Endothelial cell of umbilical vein (primary cell): ENCODE measurements around the gene TFG. TPM values are rescaled to one million over a fixed set of nuclear protein-coding genes. Genes with fewer than 3 reads are reported as not detected.

Experiments used
- BruUV-seq: library from RNA; stranded (reverse); fragments of 400-500 nt; replicated peaks from 2 replicates; lab custom pipeline; 2021; lab: Mats Ljungman, UMichigan
- CTCF ChIA-PET: fragments of 300-600, 350-600 bp; sonication (Branson Sonifier 250); formaldehyde crosslinking; loops from one replicate; lab custom pipeline; 2021; ENCODE audit warnings: antibody characterized with exemption, inconsistent platforms; lab: Charles Lee
- POLR2A ChIA-PET: fragments of 300-600, 350-600 bp; sonication (Branson Sonifier 250); formaldehyde crosslinking; loops from one replicate; lab custom pipeline; 2021; ENCODE audit warnings: antibody characterized with exemption, inconsistent platforms; lab: Charles Lee
- DNase-seq: peaks from one replicate; pipeline ENCODE4 v3.0.0-alpha.2; 2011; ENCODE audit warnings: low read depth, low spot score
- FAIRE-seq: peaks from 2 replicates; lab custom pipeline; 2011; peaks lifted over from hg19 to GRCh38; lab: Jason Lieb, UNC
- H2AFZ ChIP-seq: 2 replicates; pipeline ENCODE4 v1.6.0; 2012; ENCODE audit warnings: low read depth, low read length, control low read depth, inconsistent platforms
- H3K27ac ChIP-seq: 2 replicates; pipeline ENCODE4 v1.5.1; 2011; ENCODE audit warnings: low read depth, mild to moderate bottlenecking, control low read depth, low read length, moderate library complexity; ENCODE audit not compliant: insufficient read depth
- H3K27me3 ChIP-seq, 2 experiments: 2 replicates each; pipeline versions ENCODE4 v1.6.0 to v1.6.1; 2011; ENCODE audit warnings: low read length in 2 of 2, mixed read lengths in 1 of 2; ENCODE audit not compliant: control insufficient read depth in 2 of 2, insufficient read depth in 2 of 2
- H3K36me3 ChIP-seq, 2 experiments: 2 replicates in 1 of 2; 3 replicates in 1 of 2; pipeline ENCODE4 v1.5.1; 2011; ENCODE audit warnings: low read length in 2 of 2, mild to moderate bottlenecking in 1 of 2, moderate library complexity in 1 of 2; ENCODE audit not compliant: control insufficient read depth in 2 of 2, insufficient read depth in 2 of 2; ENCODE audit errors: extremely low read depth in 1 of 2
- H3K4me1 ChIP-seq: 3 replicates; pipeline ENCODE4 v1.5.1; 2011; ENCODE audit warnings: mild to moderate bottlenecking, low read length; ENCODE audit not compliant: control insufficient read depth, insufficient read depth; ENCODE audit errors: extremely low read depth
- H3K4me2 ChIP-seq: 2 replicates; pipeline ENCODE4 v1.6.1; 2011; ENCODE audit warnings: low read length, control low read depth, mixed read lengths; ENCODE audit not compliant: insufficient read depth
- H3K4me3 ChIP-seq, 3 experiments: fragments of 200-600 bp in 1 of 3; sonication (generic), shearing (Covaris generic) in 1 of 3; replicated peaks in 1 of 3; 2 replicates each; pipeline ENCODE4 v1.5.1; 2011 to 2016; ENCODE audit warnings: control low read depth in 3 of 3, low read length in 3 of 3, mild to moderate bottlenecking in 2 of 3, inconsistent platforms in 1 of 3, low read depth in 1 of 3, moderate library complexity in 1 of 3; ENCODE audit not compliant: insufficient read depth in 1 of 3
- H3K79me2 ChIP-seq: 2 replicates; pipeline ENCODE4 v1.6.0; 2012; ENCODE audit warnings: low read length, inconsistent platforms; ENCODE audit not compliant: control insufficient read depth, insufficient read depth
- H3K9ac ChIP-seq: replicated peaks from 2 replicates; pipeline ENCODE3; 2011; ENCODE audit warnings: low read length, control low read depth; ENCODE audit not compliant: insufficient read depth; ENCODE audit errors: extremely low read depth
- H3K9me1 ChIP-seq: replicated peaks from 3 replicates; pipeline ENCODE4 v1.6.0; 2011; ENCODE audit warnings: mild to moderate bottlenecking, low read length; ENCODE audit not compliant: control insufficient read depth, insufficient read depth; ENCODE audit errors: extremely low read depth
- H3K9me3 ChIP-seq: replicated peaks from 2 replicates; pipeline ENCODE4 v1.5.1; 2012; ENCODE audit warnings: low read length, inconsistent platforms; ENCODE audit not compliant: control insufficient read depth, insufficient read depth
- H4K20me1 ChIP-seq: replicated peaks from 2 replicates; pipeline ENCODE3; 2011; ENCODE audit warnings: mild to moderate bottlenecking, low read length; ENCODE audit not compliant: control insufficient read depth, insufficient read depth; ENCODE audit errors: extremely low read depth
- FOS ChIP-seq: IDR thresholded peaks from 2 replicates; pipeline ENCODE4 v1.6.1; 2011; ENCODE audit warnings: mild to moderate bottlenecking, low read length, moderate library complexity, borderline replicate concordance; ENCODE audit not compliant: insufficient read depth
- GATA2 ChIP-seq: IDR thresholded peaks from 2 replicates; pipeline ENCODE4 v1.7.0; 2011; ENCODE audit warnings: low read depth, mild to moderate bottlenecking, moderate library complexity, mixed read lengths, low read length; ENCODE audit not compliant: insufficient read length, insufficient read depth
- JUN ChIP-seq: IDR thresholded peaks from 2 replicates; pipeline ENCODE4 v1.6.1; 2011; ENCODE audit warnings: borderline replicate concordance, low read depth; ENCODE audit not compliant: insufficient read length, insufficient read depth
- MYC ChIP-seq: IDR thresholded peaks from one replicate; pipeline ENCODE4 v1.6.1; 2011; ENCODE audit warnings: mild to moderate bottlenecking, low read depth, low read length
- dilution Hi-C: fragments of 300-500 bp; cut with MboI; formaldehyde crosslinking; loops from one replicate; pipeline ENCODE4 v1.15.0; 2019; ENCODE audit warnings: low sequenced_read_pairs; ENCODE audit not compliant: extremely low pct_ligation_motif_present
- intact Hi-C: fragments of 100-400 bp; cut with micrococcal nuclease; formaldehyde crosslinking; loops from one replicate; pipeline ENCODE4 v1.10.0; 2022
- polyA plus RNA-seq, 4 experiments: library from polyadenylated mRNA; depleted of rRNA in 3 of 4; stranded (reverse) in 3 of 4; unstranded in 1 of 4; fragments of >200 nt; gene quantifications; 2 replicates each; pipeline versions ENCODE4 v1.2.1 to v1.2.3, GENCODE V29; 2011 to 2012; ENCODE audit warnings: missing spikeins in 1 of 4
- total RNA-seq: library from RNA; stranded (reverse); gene quantifications from 2 replicates; pipeline ENCODE4 v1.2.3, GENCODE V29; 2021
- TF ChIP-seq, protein P1 (sequence below): IDR thresholded peaks from 2 replicates; pipeline ENCODE4 v1.6.1; 2011; ENCODE audit not compliant: insufficient read depth, insufficient read length
- TF ChIP-seq, protein P2 (sequence below), 2 donors: IDR thresholded peaks; 1 replicate in 1 of 2; 2 replicates in 1 of 2; pipeline ENCODE4 v1.5.1; 2011; ENCODE audit warnings: low read length in 2 of 2, mild to moderate bottlenecking in 2 of 2, moderate library complexity in 2 of 2, control low read depth in 1 of 2, inconsistent platforms in 1 of 2, low read depth in 1 of 2; ENCODE audit not compliant: insufficient read depth in 1 of 2; ENCODE audit errors: extremely low read depth in 1 of 2

TFG gene
- total and polyA plus RNA-seq, 2 donors (not counting 3 experiments of a cell fraction or from before 2014, with no cell fraction given): 106 to 154 TPM

DNA sequence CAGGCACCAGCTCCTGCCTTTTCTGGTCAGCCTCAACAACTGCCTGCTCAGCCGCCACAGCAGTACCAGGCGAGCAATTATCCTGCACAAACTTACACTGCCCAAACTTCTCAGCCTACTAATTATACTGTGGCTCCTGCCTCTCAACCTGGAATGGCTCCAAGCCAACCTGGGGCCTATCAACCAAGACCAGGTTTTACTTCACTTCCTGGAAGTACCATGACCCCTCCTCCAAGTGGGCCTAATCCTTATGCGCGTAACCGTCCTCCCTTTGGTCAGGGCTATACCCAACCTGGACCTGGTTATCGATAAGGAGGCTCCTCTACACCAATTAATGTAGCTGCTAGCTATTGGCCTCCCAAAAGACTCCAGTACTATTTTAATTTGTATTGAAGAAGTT lies 38.9 kb downstream of the TFG start:
- ChIA-PET POLR2A (no interaction called here), CTCF (interaction anchor here (2.3 kb wide), 1 partner anchor 448 kb away, joined by 6 read pairs; no protein-coding TSS in a partner anchor)
- FAIRE-seq: no peak
- no peaks in the 10 kb centered on the region for H4K20me1 ChIP-seq
- H3K9me1 ChIP-seq: no peaks in the 10 kb centered on the region
- no peak overlapping the region for H3K4me2 ChIP-seq
- dilution Hi-C loops (no loop called here), intact Hi-C loops (loop anchor here (10.0 kb wide), 1 partner anchor 247 kb away; the partner anchor contains the start of gene ABI3BP)
- H3K9ac ChIP-seq: no peak overlapping the region
- BruUV-seq: no TSS peak
- no peak for DNase-seq
- peaks cover 9 to 47% of the 10 kb centered on the region in 2 experiments for H3K36me3 ChIP-seq
- H3K27ac ChIP-seq: no peak overlapping the region
- H3K4me3 ChIP-seq: no peak overlapping the region
- no peaks in the 10 kb centered on the region for H3K79me2 ChIP-seq
- H3K9me3 ChIP-seq: no peaks in the 10 kb centered on the region
- H3K27me3 ChIP-seq: no peaks in the 10 kb centered on the region
- no peak for TF ChIP-seq FOS
- TF ChIP-seq, protein P1, sequence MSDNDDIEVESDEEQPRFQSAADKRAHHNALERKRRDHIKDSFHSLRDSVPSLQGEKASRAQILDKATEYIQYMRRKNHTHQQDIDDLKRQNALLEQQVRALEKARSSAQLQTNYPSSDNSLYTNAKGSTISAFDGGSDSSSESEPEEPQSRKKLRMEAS: no peak
- H2AFZ ChIP-seq: no peak overlapping the region
- no peaks in the 10 kb centered on the region for H3K4me1 ChIP-seq

DNA sequence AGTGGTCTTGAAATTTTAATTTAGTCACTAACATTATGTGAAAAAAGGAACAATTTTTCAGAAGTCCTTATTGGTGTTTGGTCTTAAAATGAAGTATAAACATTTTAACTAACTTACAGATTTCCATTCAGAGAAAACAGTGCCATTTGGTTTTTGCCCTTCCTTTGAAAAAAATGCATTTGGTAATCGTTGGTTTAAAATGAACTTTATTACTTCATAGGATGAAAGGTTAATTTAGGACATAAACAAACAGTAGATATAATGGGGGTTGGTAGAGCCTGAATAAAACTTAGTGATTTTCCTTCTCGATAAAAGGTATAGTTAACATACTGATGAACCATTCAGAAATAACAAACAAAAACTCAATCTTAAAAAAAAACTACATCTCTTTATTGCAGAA lies 39.7 kb downstream of the TFG start:
- TF ChIP-seq, protein P1: no peak
- TF ChIP-seq FOS: no peak
- TF ChIP-seq, protein P2, sequence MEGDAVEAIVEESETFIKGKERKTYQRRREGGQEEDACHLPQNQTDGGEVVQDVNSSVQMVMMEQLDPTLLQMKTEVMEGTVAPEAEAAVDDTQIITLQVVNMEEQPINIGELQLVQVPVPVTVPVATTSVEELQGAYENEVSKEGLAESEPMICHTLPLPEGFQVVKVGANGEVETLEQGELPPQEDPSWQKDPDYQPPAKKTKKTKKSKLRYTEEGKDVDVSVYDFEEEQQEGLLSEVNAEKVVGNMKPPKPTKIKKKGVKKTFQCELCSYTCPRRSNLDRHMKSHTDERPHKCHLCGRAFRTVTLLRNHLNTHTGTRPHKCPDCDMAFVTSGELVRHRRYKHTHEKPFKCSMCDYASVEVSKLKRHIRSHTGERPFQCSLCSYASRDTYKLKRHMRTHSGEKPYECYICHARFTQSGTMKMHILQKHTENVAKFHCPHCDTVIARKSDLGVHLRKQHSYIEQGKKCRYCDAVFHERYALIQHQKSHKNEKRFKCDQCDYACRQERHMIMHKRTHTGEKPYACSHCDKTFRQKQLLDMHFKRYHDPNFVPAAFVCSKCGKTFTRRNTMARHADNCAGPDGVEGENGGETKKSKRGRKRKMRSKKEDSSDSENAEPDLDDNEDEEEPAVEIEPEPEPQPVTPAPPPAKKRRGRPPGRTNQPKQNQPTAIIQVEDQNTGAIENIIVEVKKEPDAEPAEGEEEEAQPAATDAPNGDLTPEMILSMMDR (IDR thresholded peaks at IDR 0.05; ENCODE audit: extremely low read depth in 1 of 2, insufficient read depth in 1 of 2, low read depth in 1 of 2, low read length in 2 of 2): no peak
- no peak for TF ChIP-seq JUN
- TF ChIP-seq MYC: no peak
- no peak for TF ChIP-seq GATA2
- Histone ChIP-seq H3K9me3 (no peaks in the 10 kb centered on the region), H3K9me1 (no peaks in the 10 kb centered on the region), H3K27me3 (no peaks in the 10 kb centered on the region), H3K4me3 (no peak overlapping the region), H3K9ac (no peak overlapping the region), H3K27ac (no peak overlapping the region), H4K20me1 (no peaks in the 10 kb centered on the region), H3K79me2 (no peaks in the 10 kb centered on the region), H2AFZ (no peak overlapping the region), H3K4me1 (no peaks in the 10 kb centered on the region), H3K36me3 (peaks cover 11 to 47% of the 10 kb centered on the region in 2 experiments), H3K4me2 (no peak overlapping the region)
- CTCF ChIA-PET: interaction anchor here (1.2 to 2.3 kb wide), 2 partner anchors 8 to 447 kb away, joined by 3 to 6 read pairs; no protein-coding TSS in a partner anchor
- intact Hi-C loops: loop anchor here (10.0 kb wide), 1 partner anchor 246 kb away; the partner anchor contains the start of gene ABI3BP
- no TSS peak for BruUV-seq
- dilution Hi-C loops: no loop called here
- no peak for FAIRE-seq
- DNase-seq: no peak
- POLR2A ChIA-PET: no interaction called here
